Cardiac muscle cell (in vitro differentiated cells and primary cell): ENCODE measurements around the gene ZNF814. TPM values are rescaled to one million over a fixed set of nuclear protein-coding genes. Genes with fewer than 3 reads are reported as not detected.
A peak's percentile ranks its signal among the peaks of the same experiment; 100 is the strongest.

ENCODE experiments used
- DNase-seq, 2 donors: peaks; one replicate each; pipeline versions ENCODE4 v3.0.0 to v3.0.0-alpha.2; 2010 to 2017; ENCODE audit warnings: low read depth in 1 of 2, low spot score in 1 of 2
- H3K27ac ChIP-seq: fragments of 200-600 bp; sonication (generic); 2 replicates; pipeline ENCODE4 v1.5.1; 2016
- H3K27me3 ChIP-seq: fragments of 200-600 bp; sonication (generic); 2 replicates; pipeline ENCODE4 v1.6.0; 2016; ENCODE audit warnings: control low read depth
- H3K36me3 ChIP-seq: fragments of 200-600 bp; sonication (generic); 2 replicates; pipeline ENCODE4 v1.5.1; 2016; ENCODE audit warnings: control low read depth
- H3K4me1 ChIP-seq: fragments of 200-600 bp; sonication (generic); 2 replicates; pipeline ENCODE4 v1.8.1; 2017; ENCODE audit warnings: low read depth, mild to moderate bottlenecking, mixed run types
- H3K4me3 ChIP-seq: fragments of 200-600 bp; sonication (generic); 2 replicates; pipeline ENCODE4 v1.5.1; 2016; ENCODE audit warnings: mild to moderate bottlenecking
- H3K9me3 ChIP-seq: fragments of 200-600 bp; sonication (generic); 2 replicates; pipeline ENCODE4 v1.5.1; 2017; ENCODE audit warnings: low read depth, mild to moderate bottlenecking, control low read depth
- CTCF ChIP-seq: IDR thresholded peaks from 2 replicates; pipeline ENCODE4 v1.5.1; 2012; ENCODE audit warnings: low read depth, mild to moderate bottlenecking, low read length
- polyA plus RNA-seq: library from polyadenylated mRNA; unstranded; fragments of >200 nt; fragmentation: Nextera tagmentation; extraction: Ambion mirVana; gene quantifications from 2 replicates; pipeline ENCODE4 v1.2.1, GENCODE V29; 2016
- total RNA-seq: library from RNA; depleted of rRNA; stranded (reverse); fragments of >200 nt; gene quantifications from 2 replicates; pipeline ENCODE4 v1.2.3, GENCODE V29; 2016

Gene ZNF814
- total and polyA plus RNA-seq, 2 experiments from 2014 or later, result 14.8 to 45.7 TPM

GRCh38 chr19:57820599-57820998 lies 68.2 kb downstream of the ZNF814 start:
- TF ChIP-seq CTCF, result no peak
- H3K27me3 ChIP-seq, result no peaks in the 10 kb centered on the region
- DNase-seq, result no peak
- H3K9me3 ChIP-seq, result no peaks in the 10 kb centered on the region
- peaks cover 12% of the 10 kb centered on the region for H3K4me1 ChIP-seq
- H3K27ac ChIP-seq, result peak overlapping the region; percentile 93
- H3K4me3 ChIP-seq, result peak overlapping the region; percentile 71
- H3K36me3 ChIP-seq, result no peaks in the 10 kb centered on the region

DNA sequence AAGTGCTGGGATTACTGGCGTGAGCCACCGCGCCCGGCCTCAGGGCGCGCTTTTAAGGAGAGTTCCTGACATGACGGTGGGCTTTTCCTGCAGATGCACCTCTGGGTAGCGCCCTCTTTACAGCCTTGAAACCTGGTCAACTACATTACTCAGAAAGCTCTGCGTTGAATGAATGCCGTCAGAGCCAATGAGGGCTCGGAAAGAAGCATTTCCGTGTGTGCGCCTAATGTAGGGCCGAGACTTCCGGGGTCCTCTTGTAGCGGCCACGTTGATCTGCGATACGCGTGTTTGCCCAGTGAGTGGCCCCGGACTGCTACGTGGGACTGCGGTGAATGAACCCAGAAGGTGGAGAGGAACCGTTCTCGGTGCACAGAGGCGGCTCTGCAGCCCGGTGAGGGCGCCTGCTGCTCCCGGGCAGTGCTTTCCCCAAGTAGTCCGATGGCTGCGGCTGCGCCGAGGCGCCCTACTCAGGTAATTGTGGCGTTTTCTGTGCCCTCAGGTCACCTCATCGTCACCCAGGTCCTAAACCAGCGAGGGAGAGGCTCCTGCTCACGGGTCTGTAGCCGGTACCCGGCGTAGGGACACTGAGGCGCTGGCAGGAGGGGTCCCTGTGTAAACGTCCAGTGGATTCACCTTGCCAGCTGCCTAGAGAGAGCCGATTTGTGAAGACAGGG lies 69.2 kb downstream of the ZNF814 start:
- peaks cover 12% of the 10 kb centered on the region for H3K4me1 ChIP-seq
- TF ChIP-seq CTCF, result peak; percentile 24
- H3K4me3 ChIP-seq, result peak overlapping the region; percentile 71
- H3K27me3 ChIP-seq, result no peaks in the 10 kb centered on the region
- H3K36me3 ChIP-seq, result no peaks in the 10 kb centered on the region
- DNase-seq, result peak; percentile 94 to 95
- H3K9me3 ChIP-seq, result no peaks in the 10 kb centered on the region
- peak overlapping the region; percentile 93 for H3K27ac ChIP-seq

GRCh38 chr19:57818378-57818777 lies 70.5 kb downstream of the ZNF814 start:
- no peaks in the 10 kb centered on the region for H3K9me3 ChIP-seq
- peak overlapping the region; percentile 93 for H3K27ac ChIP-seq
- H3K4me1 ChIP-seq, result peaks cover 7% of the 10 kb centered on the region
- TF ChIP-seq CTCF, result no peak
- no peak for DNase-seq
- no peaks in the 10 kb centered on the region for H3K27me3 ChIP-seq
- no peaks in the 10 kb centered on the region for H3K36me3 ChIP-seq
- H3K4me3 ChIP-seq, result no peak overlapping the region

GRCh38 chr19:57817976-57818375 lies 70.9 kb downstream of the ZNF814 start:
- peak overlapping the region; percentile 93 for H3K27ac ChIP-seq
- peaks cover 7% of the 10 kb centered on the region for H3K4me1 ChIP-seq
- H3K36me3 ChIP-seq, result no peaks in the 10 kb centered on the region
- H3K9me3 ChIP-seq, result no peaks in the 10 kb centered on the region
- no peak for DNase-seq
- no peaks in the 10 kb centered on the region for H3K27me3 ChIP-seq
- no peak for TF ChIP-seq CTCF
- no peak overlapping the region for H3K4me3 ChIP-seq

DNA sequence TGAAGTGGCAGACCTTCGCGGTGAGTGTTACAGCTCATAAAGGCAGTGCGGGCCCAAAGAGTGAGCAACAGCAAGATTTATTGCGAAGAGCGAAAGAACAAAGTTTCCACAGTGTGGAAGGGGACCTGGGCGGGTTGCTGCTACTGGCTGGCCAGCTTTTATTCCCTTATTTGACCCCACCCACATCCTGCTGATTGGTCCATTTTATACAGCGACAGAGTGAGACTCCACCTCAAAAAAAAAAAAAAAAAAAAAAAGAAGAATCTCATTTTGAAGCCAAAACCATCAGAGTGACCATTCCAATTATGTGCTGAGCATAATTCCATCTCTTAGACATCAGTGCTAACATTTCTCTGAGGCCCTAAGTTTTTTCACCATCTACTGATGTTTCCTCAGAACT lies 72.2 kb downstream of the ZNF814 start:
- DNase-seq, result no peak
- no peaks in the 10 kb centered on the region for H3K27me3 ChIP-seq
- no peaks in the 10 kb centered on the region for H3K9me3 ChIP-seq
- peaks cover 7% of the 10 kb centered on the region for H3K4me1 ChIP-seq
- TF ChIP-seq CTCF, result no peak
- no peaks in the 10 kb centered on the region for H3K36me3 ChIP-seq
- no peak overlapping the region for H3K27ac ChIP-seq
- no peak overlapping the region for H3K4me3 ChIP-seq
